HG03460 (cell line): ENCODE results near the gene PKMYT1.

Experiments used
- ATAC-seq: cut with Tn5 transposase; IDR thresholded peaks from one replicate; pipeline ENCODE4 v1.9.1; 2021; ENCODE audit not compliant: unreplicated experiment

The PKMYT1 gene

DNA sequence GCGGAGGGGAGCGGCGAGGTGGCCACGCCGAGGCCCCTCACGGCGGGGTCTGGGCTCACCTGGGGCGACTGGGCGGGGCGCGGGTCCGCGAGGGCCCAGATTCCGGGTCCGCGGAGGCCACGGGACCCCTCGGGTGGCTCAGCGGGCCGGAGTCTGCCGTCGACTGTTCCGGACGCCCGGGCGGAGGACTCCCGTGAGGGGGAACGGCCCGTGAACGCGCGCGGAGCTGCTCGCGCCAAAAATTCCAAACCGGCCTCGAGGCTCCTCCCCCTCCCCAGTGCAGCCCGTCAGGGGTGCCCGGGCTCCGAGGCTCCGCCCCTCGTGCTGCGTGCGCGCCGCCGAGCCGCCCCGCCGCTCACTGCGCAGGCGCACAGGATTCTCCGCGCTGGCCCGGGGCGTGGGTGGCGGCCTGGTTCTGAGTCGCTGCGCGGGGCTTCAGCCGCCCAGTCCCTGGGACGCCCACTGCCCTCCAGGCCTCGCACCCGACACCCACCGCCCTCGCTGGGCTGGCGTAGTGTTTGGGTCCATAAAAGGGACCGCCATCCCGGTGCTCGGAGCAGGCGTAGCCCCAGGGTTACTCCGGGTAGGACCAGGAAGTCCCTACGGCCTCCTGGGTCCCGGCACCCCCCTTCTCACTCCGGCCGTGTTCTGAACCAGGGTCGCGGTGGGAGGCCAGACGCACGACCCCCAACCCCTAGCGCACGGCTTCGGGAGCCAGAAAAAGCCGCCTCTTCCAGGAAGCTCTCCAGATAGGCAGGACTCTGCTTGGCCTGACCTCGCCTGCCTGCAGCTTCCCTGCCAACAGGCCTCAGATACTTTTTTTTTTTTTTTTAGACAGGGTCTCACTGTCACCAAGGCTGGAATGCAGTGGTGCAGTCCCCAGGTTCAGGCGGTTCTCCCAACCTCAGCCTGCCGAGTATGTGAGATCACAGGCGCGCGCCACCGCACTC lies at the start of gene PKMYT1:
Gene PKMYT1 (minus strand): TSS at position 220 of the 950 bp plus-strand sequence. CDS start 789 bp downstream, outside the sequence.
- ATAC-seq: peak; percentile 69

- ATAC-seq: no peak
Observed at GRCh38 chr16:3029491-3030221, 49.4 kb upstream of the PKMYT1 start.

DNA sequence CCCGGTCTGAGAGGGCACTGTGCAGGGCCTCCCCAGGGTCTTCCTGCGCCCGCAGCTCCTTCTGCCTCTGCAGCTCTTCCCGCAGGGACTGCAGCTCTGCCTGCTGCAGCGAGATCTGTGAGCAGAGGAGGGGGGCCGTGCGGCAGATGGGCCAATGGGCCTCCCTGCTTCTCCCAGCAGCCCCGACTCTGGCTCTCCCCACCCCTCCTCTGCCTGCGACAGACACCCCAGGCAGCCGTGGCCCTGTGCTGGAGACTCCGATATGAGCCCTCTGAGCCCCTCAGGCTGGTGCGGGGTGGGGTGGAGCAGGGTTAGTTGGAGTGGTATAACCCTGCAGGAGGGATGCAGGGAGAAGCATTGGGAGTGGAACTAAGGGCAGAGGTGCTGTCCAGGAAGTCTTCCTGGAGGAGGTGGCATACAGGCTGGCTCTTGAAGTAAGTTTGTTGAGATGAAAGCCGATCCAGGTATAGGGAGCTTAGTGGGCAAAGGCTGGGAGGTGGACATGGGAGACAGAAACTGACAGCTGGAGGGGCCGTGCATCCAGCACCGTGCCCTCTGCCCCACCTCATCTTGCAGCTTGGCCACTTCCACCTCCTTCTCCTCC lies 48.6 kb upstream of the PKMYT1 start:
- ATAC-seq: no peak

GRCh38 chr16:3027983-3028715 lies 47.9 kb upstream of the PKMYT1 start:
- peak; percentile 32 for ATAC-seq

GRCh38 chr16:3027489-3027795 lies 47.2 kb upstream of the PKMYT1 start:
- ATAC-seq: no peak

- ATAC-seq: no peak
Observed at GRCh38 chr16:3026609-3027488, 46.6 kb upstream of the PKMYT1 start.

DNA sequence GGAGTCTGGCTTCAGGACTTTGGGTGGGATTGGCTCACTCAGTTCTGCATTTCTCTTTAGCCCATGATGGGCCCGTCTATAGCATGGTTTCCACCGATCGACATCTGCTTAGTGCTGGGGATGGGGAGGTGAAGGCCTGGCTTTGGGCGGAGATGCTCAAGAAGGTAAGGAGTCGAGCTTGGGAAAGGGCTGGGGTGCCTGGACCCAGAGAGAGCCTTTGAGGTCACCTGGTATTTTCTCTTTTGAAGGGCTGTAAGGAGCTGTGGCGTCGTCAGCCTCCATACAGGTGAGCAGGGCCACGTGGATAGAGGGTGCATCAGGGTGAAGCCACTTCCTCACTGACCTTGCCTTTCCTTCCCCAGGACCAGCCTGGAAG lies 45.7 kb upstream of the PKMYT1 start:
- ATAC-seq: no peak

DNA sequence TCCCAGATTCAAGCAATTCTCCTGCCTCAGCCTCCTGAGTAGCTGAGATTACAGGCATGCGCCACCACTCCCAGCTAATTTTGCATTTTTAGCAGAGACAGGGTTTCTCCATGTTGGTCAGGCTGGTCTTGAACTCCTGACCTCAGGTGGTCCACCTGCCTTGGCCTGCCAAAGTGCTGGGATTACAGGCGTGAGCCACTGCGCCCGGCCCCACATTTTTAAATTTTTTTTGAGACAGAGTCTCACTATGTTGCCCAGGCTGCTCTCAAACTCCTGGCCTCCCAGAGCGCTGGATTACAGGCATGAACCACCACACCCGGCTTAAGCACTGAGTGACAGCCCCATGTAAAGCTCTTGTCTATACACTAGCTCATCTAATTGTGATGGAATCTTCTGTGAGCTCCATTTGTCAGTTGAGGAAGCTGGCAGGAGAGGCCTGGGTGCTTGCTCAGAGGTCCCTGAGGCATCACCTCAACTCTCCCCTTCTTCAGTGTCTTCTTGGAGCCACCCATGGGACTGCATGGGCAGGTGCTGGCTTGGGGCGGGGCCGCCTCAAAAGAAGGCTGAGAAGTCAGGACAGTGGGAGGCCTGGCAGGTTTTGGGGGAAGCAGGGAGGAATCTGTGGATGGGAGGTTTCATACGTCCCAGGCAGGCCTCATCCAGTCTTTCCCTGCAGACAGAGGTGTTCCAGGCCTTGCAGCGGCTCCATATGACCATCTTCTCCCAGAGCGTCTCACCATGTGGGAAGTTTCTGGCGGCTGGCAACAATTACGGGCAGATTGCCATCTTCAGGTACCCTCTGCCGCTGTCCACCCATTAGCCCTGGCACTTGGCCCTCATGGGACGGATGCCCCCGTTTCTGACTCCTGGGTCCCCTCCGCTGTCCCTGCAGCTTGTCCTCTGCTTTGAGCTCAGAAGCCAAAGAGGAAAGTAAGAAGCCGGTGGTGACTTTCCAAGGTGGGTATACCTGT lies 45.1 kb upstream of the PKMYT1 start:
- ATAC-seq: no peak

GRCh38 chr16:3023669-3024478 lies 43.6 kb upstream of the PKMYT1 start, which contains the start of the genes HCFC1R1 and THOC6:
HCFC1R1 (minus strand) TSS chr16:3023942; CDS start chr16:3023941, 1 bp downstream.
THOC6 (plus strand) TSS chr16:3024035; CDS start chr16:3024327, 292 bp downstream.
- ATAC-seq: peak; percentile 67

- ATAC-seq: no peak
Observed at GRCh38 chr16:3023415-3023668, 43.1 kb upstream of the PKMYT1 start.

GRCh38 chr16:3022684-3023414 lies 42.6 kb upstream of the PKMYT1 start:
- no peak for ATAC-seq

- ATAC-seq: no peak
Observed at GRCh38 chr16:3022208-3022683, 42.0 kb upstream of the PKMYT1 start.

DNA sequence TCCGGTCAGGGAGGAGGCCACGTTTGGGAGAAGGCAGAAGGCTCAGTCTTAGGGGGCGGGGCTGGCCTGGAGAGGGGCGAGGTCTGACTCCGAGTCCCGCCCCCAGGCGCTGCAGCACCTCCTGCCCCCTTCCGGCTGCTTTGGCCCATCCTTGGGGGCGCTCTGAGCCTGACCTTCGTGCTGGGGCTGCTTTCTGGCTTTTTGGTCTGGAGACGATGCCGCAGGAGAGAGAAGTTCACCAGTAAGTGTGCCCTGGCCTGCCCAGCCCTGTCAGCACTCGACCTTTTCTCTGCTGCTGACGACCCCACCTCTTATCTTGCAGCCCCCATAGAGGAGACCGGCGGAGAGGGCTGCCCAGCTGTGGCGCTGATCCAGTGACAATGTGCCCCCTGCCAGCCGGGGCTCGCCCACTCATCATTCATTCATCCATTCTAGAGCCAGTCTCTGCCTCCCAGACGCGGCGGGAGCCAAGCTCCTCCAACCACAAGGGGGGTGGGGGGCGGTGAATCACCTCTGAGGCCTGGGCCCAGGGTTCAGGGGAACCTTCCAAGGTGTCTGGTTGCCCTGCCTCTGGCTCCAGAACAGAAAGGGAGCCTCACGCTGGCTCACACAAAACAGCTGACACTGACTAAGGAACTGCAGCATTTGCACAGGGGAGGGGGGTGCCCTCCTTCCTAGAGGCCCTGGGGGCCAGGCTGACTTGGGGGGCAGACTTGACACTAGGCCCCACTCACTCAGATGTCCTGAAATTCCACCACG lies 41.4 kb upstream of the PKMYT1 start:
- no peak for ATAC-seq

DNA sequence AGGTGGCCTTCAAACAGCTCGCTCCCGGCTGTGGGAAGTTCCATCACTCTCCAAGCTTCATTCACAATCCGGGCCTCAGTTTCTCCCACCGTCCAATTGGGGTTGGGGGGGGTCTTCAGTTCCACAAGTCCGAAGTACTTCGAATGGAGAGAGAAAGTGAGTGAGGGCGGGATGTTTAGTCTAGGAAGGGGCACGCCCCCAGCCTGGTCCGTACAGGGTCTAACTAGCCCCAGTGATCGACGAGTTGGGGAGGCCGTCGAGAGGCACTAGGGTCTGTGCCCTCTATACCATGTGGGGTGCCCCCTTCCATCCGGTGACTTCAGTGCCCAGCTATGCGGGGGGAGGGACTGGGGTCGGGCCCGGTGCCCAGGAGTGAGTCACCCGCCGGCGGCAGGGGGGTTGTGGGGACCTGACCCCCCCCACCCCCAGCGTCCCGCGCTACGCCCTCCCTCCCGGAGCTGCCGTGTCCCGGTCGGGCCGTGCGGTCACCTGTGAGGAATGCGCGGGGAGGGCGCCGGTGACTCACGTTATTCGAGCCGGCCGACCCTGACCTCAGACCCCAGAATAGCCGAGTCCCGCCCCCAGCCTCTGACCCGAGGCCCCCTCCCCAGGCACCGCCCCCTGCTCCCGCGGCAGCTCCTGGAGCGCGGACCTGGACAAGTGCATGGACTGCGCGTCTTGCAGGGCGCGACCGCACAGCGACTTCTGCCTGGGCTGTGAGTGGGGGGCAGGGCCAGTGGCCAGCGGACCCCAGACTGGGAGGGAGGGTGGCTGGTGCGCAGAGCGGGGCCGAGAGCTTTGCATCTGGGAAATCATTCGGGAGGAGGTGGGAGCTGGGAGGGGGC lies 40.6 kb upstream of the PKMYT1 start:
- ATAC-seq: no peak

GRCh38 chr16:3020247-3020603 lies 40.0 kb upstream of the PKMYT1 start, which contains the start of gene TNFRSF12A:
TNFRSF12A (plus strand) TSS chr16:3020368; CDS start chr16:3020398, 30 bp downstream.
- no peak for ATAC-seq
